Activated CD4-positive, alpha-beta T cell treated with anti-CD3 and anti-CD28 coated beads, Interleukin-2, amount 50 U/mL, for 4 hours (primary cell): ENCODE data around the gene VAV3.
"Not testable (repeated sequence)": the region's sequence is repeated elsewhere in the genome, so short reads cannot be mapped to it uniquely, and the experiment has no call there.

Experiments used
- DNase-seq, 2 experiments: peaks; one replicate each; pipeline ENCODE4 v3.0.0-alpha.2; 2020

Gene VAV3, protein sequence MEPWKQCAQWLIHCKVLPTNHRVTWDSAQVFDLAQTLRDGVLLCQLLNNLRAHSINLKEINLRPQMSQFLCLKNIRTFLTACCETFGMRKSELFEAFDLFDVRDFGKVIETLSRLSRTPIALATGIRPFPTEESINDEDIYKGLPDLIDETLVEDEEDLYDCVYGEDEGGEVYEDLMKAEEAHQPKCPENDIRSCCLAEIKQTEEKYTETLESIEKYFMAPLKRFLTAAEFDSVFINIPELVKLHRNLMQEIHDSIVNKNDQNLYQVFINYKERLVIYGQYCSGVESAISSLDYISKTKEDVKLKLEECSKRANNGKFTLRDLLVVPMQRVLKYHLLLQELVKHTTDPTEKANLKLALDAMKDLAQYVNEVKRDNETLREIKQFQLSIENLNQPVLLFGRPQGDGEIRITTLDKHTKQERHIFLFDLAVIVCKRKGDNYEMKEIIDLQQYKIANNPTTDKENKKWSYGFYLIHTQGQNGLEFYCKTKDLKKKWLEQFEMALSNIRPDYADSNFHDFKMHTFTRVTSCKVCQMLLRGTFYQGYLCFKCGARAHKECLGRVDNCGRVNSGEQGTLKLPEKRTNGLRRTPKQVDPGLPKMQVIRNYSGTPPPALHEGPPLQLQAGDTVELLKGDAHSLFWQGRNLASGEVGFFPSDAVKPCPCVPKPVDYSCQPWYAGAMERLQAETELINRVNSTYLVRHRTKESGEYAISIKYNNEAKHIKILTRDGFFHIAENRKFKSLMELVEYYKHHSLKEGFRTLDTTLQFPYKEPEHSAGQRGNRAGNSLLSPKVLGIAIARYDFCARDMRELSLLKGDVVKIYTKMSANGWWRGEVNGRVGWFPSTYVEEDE

DNA sequence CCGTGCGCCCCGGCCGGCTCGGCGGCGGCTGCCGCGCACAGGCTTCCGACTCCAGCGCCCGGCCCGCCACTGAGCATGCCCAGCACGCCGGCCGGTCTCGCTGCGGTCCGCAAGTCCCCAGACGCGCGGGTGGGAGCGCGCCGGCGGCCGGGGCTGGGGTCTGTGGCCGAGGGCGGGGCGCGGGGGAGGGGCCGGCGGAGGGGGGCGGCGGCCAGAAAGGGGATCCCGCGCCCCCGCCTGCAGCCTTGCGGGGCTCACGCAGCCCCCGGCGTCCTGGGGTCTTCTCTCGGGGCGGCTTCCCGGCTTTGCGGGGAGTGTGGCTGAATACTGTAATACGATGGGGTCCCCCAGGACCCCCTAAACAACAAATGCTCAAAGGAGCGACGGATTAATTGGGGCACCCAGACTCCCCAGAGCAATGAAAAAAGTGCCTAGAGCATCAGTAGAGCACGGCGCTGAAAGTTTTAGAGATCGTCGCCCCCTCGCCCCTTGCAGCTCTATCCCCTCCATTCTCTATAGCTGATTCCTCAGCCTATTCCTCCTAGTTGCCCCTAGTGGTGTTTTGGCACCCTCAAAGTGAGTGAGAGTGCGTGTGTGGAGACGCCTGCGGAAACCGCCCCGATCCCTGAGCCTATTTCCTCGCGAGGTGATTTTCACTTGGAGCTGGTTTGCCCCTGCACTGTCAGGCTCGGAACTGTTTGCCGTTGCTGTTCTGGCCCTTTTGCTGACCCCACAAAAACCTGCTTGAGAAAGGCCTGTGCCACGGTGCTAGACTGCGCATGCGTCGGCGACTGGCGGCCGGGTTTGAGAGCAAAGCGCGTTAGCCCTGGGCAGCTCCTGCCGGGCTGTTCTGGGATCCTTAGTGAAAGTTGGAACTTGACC lies at the start of gene VAV3:
Gene VAV3 (minus strand): TSS at position 71 of the 882 bp plus-strand sequence. CDS start 311 bp downstream, outside the sequence.
- peak; percentile 30 to 32 for DNase-seq

DNA sequence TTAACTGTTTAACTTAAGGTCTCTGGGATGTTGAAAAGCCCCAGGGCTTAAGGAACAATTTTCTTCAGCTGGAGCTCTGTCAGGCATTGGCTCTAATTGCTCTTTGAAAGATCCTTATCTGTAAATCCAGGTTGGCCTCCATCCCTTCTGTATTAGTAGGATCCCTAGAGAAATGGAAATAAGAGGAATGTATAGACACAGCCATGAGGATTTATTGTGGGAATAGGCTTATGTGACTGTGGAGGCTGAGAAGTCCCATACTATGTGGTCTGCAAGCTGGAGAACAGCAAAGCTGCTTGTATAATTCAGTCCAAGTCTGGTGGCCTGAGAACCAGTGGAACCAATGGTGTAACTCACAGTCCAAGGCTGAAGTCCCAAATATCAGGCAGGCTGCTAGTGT lies 47.6 kb upstream of the VAV3 start:
- DNase-seq, result no peak

DNA sequence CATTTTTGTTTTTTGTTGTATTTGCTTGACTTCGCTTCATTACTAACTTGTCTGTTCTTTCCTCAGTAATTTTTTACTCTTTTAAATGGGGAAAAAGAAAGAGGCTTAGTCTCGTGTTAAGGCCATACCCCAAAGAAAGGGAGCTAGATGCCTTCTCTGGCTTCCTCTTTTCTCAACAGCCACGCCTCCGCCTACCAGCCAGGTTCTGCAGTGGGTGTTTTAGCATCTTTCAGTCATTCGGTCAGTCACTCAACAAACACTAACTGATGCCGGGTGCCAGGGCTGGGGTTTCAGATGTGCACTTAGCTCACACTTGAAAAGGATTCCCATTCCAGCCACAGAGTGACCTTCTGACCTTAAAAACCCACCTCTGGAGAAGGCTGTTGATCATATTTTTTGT lies 46.3 kb upstream of the VAV3 start:
- no peak for DNase-seq

DNA sequence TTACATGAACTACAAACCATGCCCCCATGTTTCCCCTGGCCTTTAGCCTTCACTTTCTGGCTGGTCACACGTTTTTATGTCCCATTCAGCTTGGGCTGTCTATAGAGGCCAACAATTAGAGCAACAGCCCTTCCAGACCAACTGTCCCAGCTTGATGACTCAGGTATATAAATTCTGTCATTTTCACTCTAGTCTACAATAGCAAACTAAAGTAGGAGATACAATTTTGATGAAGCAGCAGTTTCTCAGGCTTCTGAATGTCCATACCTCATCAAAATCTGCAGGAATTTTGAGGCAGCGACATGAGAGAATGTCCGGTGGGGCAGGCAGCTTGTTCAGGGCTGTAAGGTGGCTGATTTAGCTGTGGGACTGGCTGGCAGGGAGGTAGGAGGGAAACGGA lies 45.6 kb upstream of the VAV3 start:
- no peak for DNase-seq

DNA sequence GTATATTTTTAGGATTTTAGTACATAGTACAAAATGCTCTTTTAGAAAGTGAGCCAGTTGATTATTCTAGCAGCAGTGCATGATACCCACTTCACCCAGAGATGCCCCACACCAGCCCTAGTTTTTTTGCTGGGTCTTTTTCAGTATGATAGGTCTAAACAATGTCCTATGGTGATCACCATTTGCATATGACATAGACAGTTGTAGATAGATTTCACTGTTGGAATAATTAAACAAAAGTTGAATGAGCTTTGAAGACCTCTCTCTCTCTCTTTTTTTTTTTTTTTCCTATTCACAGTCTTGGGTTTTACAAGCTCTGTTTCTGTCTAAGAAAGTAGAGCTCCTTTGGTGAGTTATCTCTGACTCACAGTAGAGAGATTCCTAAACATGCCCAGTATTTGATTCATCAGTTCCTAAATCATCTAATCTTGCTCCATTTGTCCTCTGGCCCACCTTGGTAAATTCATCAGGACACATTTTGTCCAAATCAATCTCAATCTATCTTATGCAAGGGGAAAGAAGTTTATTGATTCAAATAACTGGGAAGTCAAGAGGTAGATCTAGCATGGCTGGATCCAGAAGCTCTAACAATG lies 44.7 kb upstream of the VAV3 start:
- no peak for DNase-seq

DNA sequence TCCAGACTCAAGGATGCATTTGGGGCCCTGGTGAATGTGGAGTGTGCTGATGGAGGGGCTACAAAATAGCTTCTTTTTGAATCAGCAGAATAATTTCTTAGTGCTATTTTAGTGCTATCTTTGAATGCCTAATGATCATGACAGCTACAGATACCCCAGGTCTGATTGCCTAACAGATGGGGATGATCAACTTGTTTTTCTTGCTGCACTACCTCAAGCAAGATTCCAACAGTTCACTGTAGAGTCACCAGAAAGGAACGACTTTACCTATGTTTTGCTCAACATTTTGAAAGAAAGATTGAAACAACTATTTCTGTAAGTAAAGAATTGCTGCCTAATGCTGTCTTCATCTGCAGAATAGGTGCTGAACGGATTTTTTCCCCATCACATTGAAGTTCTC lies 42.6 kb upstream of the VAV3 start:
- no peak for DNase-seq

DNA sequence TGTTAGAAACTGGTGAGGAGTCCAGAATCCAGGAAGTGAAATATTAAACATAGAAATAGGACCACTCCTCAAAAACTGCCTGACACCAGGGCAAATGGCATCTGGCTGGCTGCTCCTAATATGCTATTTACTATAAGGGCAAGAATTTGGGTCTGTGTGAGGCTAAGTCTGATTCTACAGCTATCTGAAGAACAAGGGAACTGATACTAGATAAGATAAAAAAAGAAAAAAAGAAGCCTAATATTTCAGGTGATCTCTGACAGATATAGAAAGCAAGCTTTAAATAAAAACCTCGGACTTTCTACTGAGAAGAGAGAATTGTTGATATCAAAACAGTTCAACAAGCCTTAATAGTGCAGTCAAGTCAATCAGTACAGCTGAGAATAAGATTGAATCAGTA lies 42.1 kb upstream of the VAV3 start:
- no peak for DNase-seq

DNA sequence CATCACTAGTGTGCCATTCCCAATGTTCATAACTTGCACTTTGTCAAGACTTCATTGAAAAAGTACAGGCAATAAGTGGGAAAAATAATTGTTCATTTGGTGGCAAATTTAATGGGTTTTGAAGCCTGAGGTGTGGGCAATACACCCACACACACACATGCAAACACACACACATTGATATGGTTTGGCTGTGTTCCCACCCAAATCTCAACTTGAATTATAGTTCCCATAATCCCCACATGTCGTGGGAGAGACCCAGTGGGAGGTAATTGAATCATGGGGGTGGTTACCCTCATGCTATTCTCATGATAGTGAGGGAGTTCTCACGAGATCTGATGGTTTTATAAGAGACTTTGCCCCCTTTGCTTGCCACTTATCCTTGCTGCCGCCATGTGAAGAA lies 39.9 kb upstream of the VAV3 start:
- DNase-seq, result not testable (repeated sequence)

DNA sequence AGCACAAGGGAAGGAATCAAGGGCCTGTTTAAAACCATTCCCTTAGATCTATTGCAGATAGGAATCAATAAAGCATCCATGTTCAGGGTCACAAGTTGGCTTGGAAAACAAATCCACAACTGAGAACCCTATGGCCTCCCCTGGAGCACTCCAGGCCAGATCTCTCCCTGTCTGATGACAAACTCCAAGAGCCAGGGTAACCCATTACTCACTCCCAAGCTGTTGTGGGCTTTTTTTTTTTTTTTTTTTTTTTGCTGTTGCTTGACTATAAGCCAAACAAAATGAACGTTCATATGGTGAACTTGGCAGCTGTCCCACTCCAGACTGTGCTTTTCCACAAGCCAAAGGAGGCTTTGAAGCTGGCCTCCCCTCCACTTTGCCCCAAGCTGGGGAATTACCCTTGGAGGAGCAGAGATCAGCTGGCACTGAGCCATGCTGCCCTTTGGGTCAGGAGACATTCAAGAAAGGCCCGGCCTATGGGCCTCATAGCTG lies 35.7 kb upstream of the VAV3 start:
- no peak for DNase-seq

DNA sequence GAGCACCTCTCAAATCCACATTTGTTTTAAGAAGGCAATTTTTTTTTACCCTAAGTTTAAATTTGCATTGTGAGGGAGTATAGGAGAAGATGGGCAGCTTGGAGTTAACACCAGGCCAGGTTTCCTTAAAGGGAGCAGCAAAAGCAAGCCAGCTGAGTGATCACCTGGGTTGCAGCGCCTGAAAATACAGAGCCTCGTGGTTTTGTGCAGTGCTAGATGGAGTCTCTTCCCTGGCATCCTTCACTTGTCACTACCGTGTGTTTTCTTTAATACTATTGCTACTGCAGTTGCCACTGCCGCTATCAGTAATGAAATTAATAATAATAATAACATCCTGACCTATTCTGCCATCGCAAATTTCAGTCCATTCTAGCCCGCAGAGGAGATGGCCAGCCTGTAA lies 35.2 kb upstream of the VAV3 start:
- no peak for DNase-seq

DNA sequence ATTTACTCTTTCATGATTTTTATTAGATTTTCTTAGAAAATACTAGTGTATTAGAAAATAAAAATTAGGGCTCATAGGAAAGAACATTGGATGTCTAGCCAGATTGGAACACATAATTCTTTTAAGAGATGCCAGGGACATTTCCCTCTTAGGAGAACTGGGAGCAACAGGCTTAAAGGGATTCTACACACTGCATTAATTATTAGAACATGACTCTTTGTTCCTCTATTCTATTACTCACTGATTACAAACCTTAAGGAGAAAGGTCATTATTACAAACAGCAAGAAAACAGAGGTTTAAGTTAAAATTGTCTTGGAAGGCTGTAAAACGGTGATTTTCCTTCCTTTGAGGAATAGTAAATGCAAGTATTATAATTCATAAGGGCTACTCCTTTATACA lies 32.9 kb upstream of the VAV3 start:
- no peak for DNase-seq

DNA sequence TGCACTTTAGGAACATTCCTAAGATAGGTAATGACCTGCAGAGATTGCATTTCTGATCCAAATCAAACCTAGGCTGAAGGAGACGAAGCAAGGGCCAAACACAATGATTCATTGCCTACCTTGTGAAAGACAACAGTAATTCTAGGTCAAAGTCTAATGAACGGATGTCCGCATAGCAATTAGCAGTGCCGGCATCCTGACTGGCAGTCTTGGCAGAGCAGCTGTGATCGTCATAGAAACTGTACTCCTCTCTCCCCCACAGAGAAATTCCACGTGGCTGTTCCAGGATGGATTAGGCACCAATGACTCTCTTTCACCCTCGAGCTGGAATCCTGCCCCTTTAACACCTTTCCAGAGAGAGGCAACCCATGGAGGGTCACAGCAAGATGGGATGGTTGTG lies 28.9 kb upstream of the VAV3 start:
- no peak for DNase-seq

DNA sequence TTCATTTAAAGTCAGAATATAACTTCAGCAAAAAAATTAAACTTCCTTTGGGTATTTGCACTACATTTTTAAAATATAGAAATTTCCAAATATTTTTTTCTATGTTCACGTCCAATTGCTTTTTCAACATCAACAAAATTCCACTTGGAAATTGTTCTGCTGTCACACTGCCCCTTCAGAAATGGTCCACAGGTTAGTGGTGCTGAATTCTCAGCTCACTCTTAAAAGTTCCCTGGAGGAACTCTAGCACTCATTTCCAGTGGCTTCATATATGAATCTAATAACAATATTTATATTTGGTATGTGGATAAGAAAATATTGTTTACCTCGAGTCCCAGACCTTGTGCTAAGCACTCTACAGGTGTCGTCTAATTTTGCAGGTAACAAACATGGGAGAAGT lies 27.4 kb upstream of the VAV3 start:
- DNase-seq, result no peak

DNA sequence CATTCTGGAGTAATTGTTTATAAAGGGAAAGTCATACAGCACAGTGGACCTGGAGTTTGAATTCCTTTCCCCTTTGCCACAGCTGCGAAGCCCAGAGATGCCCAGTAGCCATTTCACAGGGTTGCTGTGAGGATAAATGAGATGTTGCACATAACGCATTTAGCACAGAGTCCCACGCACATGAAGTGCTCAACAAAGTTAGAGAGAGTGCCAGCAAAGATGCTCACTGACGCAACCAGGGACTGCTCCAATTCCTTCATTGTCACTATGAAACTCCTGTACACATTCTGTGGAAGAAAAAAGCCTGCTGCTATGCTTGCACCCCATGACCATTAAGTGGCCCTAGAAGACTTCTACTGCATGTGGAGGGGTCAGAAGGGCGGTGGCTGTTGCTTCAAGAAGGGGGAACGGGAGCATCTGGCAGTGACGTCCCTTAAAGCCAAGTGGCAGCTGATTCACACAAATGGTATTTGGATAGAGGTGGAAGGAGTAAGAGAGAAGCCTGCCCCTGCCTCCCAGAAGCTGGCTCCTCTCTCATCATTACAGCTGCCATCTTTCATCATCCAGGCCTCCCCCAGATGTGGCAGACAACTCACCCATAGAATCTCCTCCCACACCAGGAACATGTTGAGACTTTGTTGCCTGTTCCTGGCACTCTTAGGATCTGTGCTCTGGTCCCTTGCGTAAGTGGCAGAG lies 26.5 kb upstream of the VAV3 start:
- DNase-seq, result no peak

DNA sequence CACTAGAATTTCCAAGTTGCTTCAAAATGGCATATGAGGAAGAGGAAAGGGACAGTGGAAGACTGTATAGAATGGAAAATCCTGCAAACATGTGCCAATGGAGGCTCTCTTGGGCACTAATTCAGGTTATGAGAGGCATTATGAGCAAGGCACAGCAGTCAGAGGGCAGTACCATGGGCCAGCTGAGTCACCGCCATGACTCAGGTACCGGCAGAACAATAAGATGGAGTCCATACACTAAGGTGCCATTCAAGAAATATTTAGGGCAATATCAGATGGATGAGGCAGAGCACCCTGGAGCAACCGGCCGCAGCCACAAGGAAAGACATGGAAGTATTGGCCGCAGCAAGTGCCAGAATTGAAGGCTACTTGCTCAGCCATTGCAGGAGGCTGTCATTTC lies 25.6 kb upstream of the VAV3 start:
- DNase-seq, result no peak

DNA sequence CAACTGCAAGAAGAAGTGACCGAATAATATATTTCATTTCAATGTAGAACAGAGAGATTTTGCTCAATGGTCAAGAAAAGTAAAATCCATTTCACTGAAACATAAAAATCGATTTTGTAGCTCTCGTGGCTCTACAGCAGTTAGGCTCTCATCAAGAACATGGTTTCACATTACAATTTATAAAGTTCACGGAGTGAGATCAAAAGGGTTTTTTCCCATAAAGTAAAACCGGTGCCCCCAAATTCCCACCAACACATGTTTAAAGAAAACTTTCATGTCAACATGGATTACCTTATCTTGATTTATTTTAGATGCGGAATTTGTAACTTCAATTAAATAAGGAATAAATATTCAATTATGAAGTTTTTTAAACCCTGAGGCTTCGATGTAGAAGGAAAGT lies 16.3 kb upstream of the VAV3 start:
- DNase-seq, result no peak

DNA sequence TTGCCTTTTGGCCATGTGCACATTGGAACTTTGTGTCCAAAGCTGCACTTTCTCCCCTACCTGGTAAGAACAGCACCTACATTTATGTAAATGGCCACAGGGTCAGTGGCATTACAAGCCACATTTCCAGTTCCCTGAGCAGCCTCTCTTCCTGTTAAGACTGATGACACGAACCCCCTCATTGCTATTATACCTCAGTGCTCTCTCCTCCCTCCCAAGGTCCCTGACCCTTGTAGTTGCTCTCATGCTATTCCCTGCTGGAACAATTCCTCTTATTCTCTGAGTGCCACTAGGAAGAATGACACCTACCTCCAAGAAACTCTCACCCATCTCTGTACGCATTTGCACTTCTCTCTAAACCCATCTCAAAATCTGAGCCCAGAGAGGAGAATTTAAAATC lies 14.9 kb upstream of the VAV3 start:
- no peak for DNase-seq

DNA sequence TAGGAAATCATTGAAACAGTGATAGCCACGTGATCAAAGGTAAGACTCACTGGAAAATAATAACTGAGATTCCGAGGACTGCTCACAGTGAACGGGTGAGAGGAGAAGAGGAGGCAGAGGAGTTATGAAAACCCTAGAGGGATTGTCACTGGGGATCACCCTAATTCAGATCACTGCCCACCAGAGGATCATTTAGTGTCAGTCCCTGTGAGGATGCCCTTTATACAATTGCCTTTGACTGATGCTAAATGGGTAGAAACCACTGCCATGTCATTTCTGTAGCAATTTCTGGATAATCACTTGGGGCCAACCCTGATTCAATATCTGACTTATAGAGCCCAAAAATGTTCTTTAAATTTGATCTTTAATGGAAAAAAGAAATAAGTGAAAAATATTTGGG lies 14.1 kb upstream of the VAV3 start:
- no peak for DNase-seq

DNA sequence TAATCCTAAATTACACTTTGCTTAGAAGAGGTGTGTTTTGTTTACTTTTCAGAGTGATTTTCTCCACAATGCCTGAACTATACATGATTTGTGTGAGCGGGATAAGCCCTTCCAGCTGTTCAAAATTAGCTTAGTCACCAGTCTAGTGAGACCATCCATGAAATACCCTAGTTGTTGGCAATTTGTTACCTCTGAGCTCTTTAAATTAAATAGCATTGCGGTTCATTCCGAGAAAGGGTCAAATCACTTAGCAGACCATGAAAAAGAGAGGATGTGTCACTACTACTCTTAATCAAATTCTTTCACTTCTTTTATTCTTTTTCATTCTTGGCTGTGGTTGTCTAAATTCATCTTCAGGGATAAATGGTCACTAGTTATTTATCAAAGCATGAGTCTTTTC lies 11.9 kb upstream of the VAV3 start:
- no peak for DNase-seq

DNA sequence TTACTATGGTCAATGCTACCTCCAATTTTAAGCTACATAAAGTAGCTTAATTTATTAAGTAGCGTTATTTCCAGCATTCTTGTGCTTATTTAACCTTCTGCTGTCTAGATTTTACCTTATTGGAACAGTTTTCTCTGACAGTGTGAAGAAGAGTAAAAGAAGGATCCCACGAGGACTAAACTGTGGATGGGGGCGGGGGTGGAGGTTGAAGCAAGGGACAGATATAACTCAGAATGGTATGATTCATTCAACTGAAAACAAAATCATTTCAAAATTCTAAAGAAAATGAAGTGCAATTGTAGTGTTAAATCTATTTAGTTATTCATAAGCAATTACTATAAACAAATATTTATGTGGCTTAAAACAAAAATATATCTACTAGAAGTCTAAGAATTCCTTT lies 11.5 kb upstream of the VAV3 start:
- no peak for DNase-seq

DNA sequence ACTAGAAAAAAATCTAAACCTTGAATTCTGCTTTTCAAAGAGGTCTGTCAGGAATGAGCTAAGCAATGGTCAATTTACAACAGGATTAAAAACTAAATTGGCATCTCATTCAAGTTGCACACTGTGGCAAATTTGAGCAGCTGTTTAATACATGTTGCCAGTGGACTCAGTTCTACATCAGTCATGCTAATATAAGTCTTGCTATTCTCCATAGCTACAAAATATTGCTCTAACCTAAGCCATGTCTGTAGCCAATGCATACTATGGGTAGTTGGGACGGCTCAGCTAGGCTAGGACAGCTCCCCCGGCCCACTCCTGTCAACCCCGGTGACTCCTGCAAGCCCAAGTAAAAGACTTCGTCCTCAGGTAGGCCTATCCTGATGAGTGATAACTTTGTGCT lies 10.9 kb upstream of the VAV3 start:
- DNase-seq, result no peak

DNA sequence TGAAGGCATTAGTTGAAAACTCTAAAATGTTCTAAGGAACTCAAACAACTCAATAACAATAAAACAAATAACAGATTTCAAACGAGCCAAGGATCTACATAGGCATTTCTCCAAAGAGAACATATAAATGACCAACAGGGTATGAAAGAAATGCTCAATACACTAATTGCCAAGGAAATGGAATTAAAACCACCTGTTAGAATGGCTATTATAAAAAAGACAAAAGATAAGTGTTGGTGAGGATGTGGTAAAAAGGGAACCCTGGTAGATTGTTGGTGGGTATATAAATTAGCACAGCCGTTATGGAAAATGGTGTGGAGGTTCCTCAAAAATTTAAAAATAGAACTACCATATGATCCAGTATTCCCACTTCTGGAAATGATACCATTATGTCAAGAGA lies 9.1 kb upstream of the VAV3 start:
- DNase-seq, result no peak
